DND-41 (cell line): ENCODE data around the gene GUCD1.

Source experiments
- ATAC-seq: fragments of 200-7000 bp; cut with Tn5 transposase; 3 replicates; pipeline ENCODE4 v1.9.1; 2021; ENCODE audit warnings: low read depth; ENCODE audit not compliant: insufficient read depth
- DNase-seq: peaks from one replicate; pipeline ENCODE4 v3.0.0-alpha.2; 2020
- H2AFZ ChIP-seq: 2 replicates; pipeline ENCODE4 v1.6.0; 2012; ENCODE audit warnings: low read depth, low read length
- H3K27ac ChIP-seq: 2 replicates; pipeline ENCODE4 v1.5.1; 2012; ENCODE audit warnings: low read length, inconsistent platforms
- H3K27me3 ChIP-seq: fragments of 200-600 bp; sonication (generic); 2 replicates; pipeline ENCODE4 v1.6.0; 2012; ENCODE audit warnings: low read length, mild to moderate bottlenecking, inconsistent platforms; ENCODE audit not compliant: insufficient read depth, poor library complexity
- H3K36me3 ChIP-seq: 2 replicates; pipeline ENCODE4 v1.5.1; 2012; ENCODE audit warnings: low read length, inconsistent platforms; ENCODE audit not compliant: insufficient read depth
- H3K4me1 ChIP-seq: 2 replicates; pipeline ENCODE4 v1.5.1; 2012; ENCODE audit warnings: mild to moderate bottlenecking, low read length; ENCODE audit not compliant: insufficient read depth
- H3K4me2 ChIP-seq: 2 replicates; pipeline ENCODE4 v1.6.0; 2012; ENCODE audit warnings: mild to moderate bottlenecking, moderate library complexity, low read length, inconsistent platforms; ENCODE audit not compliant: insufficient read depth
- H3K4me3 ChIP-seq, 2 experiments: fragments of 200-600 bp in 1 of 2; shearing (Covaris generic) in 1 of 2; 2 replicates each; pipeline ENCODE4 v1.5.1; 2012 to 2016; ENCODE audit warnings: inconsistent platforms in 2 of 2, low read length in 2 of 2, mild to moderate bottlenecking in 2 of 2, low read depth in 1 of 2, moderate library complexity in 1 of 2
- H3K79me2 ChIP-seq: 2 replicates; pipeline ENCODE4 v1.6.0; 2012; ENCODE audit warnings: low read length, inconsistent platforms; ENCODE audit not compliant: insufficient read depth
- H3K9ac ChIP-seq: 2 replicates; pipeline ENCODE4 v1.6.0; 2012; ENCODE audit warnings: low read depth, mild to moderate bottlenecking, inconsistent platforms, low read length, moderate library complexity
- H3K9me3 ChIP-seq: 2 replicates; pipeline ENCODE4 v1.5.1; 2012; ENCODE audit warnings: low read length, moderate library complexity, mild to moderate bottlenecking, inconsistent platforms; ENCODE audit not compliant: insufficient read depth, severe bottlenecking
- H4K20me1 ChIP-seq: 2 replicates; pipeline ENCODE4 v1.6.0; 2012; ENCODE audit warnings: low read length; ENCODE audit not compliant: insufficient read depth
- EZH2 ChIP-seq: IDR thresholded peaks from 3 replicates; pipeline ENCODE4 v1.6.1; 2012; ENCODE audit warnings: borderline replicate concordance, low read depth, mild to moderate bottlenecking, moderate library complexity, low read length, inconsistent platforms; ENCODE audit not compliant: severe bottlenecking
- TF ChIP-seq, protein P1 (sequence below): IDR thresholded peaks from 2 replicates; pipeline ENCODE4 v1.5.1; 2012; ENCODE audit warnings: borderline replicate concordance, low read length, moderate library complexity, mild to moderate bottlenecking; ENCODE audit not compliant: poor library complexity, severe bottlenecking; ENCODE audit errors: extremely low read depth

Gene GUCD1

DNA sequence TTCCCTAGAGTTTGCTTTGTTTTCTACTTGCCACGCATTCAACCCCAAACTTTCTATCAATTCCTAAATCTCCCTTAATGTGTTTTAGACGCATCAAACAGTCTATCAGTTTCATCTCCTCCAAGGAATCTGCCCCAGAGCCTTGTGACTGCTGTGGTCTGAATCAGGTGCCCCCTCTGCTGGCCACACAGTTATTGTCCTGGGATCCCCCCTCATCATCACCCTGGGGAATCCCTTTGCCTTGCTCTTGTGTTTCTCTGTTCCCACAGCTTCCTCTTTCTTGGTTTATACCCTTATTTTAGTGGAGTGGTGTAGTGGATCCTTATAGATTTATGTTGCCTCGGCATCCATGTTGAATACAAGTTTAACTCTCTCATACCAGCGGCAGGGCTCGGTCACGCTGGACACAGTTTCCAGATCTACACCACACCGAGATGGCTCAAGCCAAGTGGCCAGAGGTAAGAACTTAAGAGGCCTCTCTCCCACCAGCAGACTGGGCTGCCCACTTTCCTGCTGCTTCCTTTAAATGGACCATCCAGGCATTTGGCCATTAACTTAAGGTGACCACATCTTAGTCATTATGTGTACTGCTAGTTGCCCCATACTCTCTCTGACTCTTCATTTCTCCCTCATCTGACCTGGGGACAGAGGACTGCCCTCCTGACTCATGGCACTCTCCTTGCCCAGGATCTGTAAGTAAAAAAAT lies 51.6 kb downstream of the GUCD1 start:
- H2AFZ ChIP-seq = no peak overlapping the region
- ATAC-seq = peak; percentile 78
- no peaks in the 10 kb centered on the region for H4K20me1 ChIP-seq
- H3K9me3 ChIP-seq = no peaks in the 10 kb centered on the region
- no peaks in the 10 kb centered on the region for H3K27me3 ChIP-seq
- H3K79me2 ChIP-seq = no peaks in the 10 kb centered on the region
- H3K36me3 ChIP-seq = no peaks in the 10 kb centered on the region
- no peak overlapping the region for H3K4me3 ChIP-seq
- H3K4me2 ChIP-seq = no peak overlapping the region
- peak; percentile 65 for DNase-seq
- no peak for TF ChIP-seq EZH2
- TF ChIP-seq, protein P1, sequence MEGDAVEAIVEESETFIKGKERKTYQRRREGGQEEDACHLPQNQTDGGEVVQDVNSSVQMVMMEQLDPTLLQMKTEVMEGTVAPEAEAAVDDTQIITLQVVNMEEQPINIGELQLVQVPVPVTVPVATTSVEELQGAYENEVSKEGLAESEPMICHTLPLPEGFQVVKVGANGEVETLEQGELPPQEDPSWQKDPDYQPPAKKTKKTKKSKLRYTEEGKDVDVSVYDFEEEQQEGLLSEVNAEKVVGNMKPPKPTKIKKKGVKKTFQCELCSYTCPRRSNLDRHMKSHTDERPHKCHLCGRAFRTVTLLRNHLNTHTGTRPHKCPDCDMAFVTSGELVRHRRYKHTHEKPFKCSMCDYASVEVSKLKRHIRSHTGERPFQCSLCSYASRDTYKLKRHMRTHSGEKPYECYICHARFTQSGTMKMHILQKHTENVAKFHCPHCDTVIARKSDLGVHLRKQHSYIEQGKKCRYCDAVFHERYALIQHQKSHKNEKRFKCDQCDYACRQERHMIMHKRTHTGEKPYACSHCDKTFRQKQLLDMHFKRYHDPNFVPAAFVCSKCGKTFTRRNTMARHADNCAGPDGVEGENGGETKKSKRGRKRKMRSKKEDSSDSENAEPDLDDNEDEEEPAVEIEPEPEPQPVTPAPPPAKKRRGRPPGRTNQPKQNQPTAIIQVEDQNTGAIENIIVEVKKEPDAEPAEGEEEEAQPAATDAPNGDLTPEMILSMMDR = peak; percentile 72
- H3K27ac ChIP-seq = no peak overlapping the region
- H3K9ac ChIP-seq = no peak overlapping the region
- H3K4me1 ChIP-seq = peaks cover 4% of the 10 kb centered on the region; the same call in 1 of the 2 replicates

DNA sequence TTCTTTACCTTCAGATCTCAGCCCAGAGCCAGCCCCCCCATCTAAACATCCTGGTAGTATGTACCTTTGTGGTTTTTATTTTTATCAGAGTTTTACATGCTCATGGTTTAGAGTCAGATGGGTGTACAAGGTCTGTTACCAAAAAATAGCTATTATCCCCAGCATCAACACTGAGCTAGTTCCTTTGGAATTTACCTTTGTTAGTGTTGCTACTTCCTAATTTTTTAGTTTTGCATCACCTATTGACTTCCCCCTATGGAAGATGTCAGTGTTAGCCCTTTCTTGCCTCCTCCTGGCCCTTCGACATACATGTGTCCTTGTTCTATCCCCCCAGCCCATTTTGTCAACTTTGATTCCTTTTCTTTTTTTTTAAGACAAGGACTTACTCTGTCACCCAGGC lies 52.4 kb downstream of the GUCD1 start:
- peaks cover 4% of the 10 kb centered on the region; the same call in 1 of the 2 replicates for H3K4me1 ChIP-seq
- no peak overlapping the region for H3K4me2 ChIP-seq
- H3K27me3 ChIP-seq = no peaks in the 10 kb centered on the region
- H3K4me3 ChIP-seq = no peak overlapping the region
- TF ChIP-seq EZH2 = no peak
- TF ChIP-seq, protein P1 = no peak
- H3K9ac ChIP-seq = no peak overlapping the region
- ATAC-seq (no peak), DNase-seq (no peak)
- H3K9me3 ChIP-seq = no peaks in the 10 kb centered on the region
- H3K27ac ChIP-seq = no peak overlapping the region
- H3K79me2 ChIP-seq = no peaks in the 10 kb centered on the region
- H4K20me1 ChIP-seq = no peaks in the 10 kb centered on the region
- H3K36me3 ChIP-seq = no peaks in the 10 kb centered on the region
- no peak overlapping the region for H2AFZ ChIP-seq

DNA sequence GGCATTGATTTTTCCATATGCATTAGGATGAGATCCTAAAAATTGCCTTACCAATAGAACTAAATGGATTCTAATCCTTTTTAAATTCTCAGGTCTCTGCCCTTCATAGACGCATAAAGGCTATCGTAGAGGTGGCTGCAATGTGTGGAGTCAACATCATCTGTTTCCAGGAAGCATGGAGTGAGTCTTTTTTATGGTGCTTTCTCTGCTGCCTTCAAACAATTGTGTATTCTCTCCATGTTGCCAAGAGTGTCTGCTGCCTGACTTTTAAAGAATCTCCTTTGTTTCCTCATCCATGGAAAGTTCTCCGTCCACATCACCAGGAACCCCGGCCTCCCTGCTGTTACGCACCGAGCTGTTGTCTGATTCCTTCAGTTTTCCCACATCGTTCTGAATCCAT lies 52.9 kb downstream of the GUCD1 start:
- H3K36me3 ChIP-seq = no peaks in the 10 kb centered on the region
- no peak overlapping the region for H2AFZ ChIP-seq
- no peaks in the 10 kb centered on the region for H3K27me3 ChIP-seq
- H3K4me2 ChIP-seq = no peak overlapping the region
- H3K27ac ChIP-seq = no peak overlapping the region
- H4K20me1 ChIP-seq = no peaks in the 10 kb centered on the region
- no peaks in the 10 kb centered on the region for H3K9me3 ChIP-seq
- ATAC-seq = no peak
- H3K9ac ChIP-seq = no peak overlapping the region
- TF ChIP-seq, protein P1 = no peak
- TF ChIP-seq EZH2 = no peak
- no peak overlapping the region for H3K4me3 ChIP-seq
- H3K4me1 ChIP-seq = peaks cover 4% of the 10 kb centered on the region; the same call in 1 of the 2 replicates
- H3K79me2 ChIP-seq = no peaks in the 10 kb centered on the region
- no peak for DNase-seq
